Activated CD8-positive, alpha-beta T cell treated with anti-CD3 and anti-CD28 coated beads for 36 hours (primary cell): ENCODE data around the gene PRIMPOL. TPM values are rescaled to one million over a fixed set of nuclear protein-coding genes. Genes with fewer than 3 reads are reported as not detected.

Source experiments
- ATAC-seq: fragments of 200-7000 bp; cut with Tn5 transposase; one replicate; pipeline ENCODE4 v1.10.0; 2021; ENCODE audit warnings: mild to moderate bottlenecking, moderate library complexity
- CTCF ChIA-PET: fragments of 350-600 bp; sonication (Branson Sonifier 250); formaldehyde crosslinking; loops from one replicate; lab custom pipeline; 2021; ENCODE audit warnings: antibody characterized with exemption; lab: Charles Lee
- POLR2A ChIA-PET: fragments of 350-600 bp; sonication (Branson Sonifier 250); formaldehyde crosslinking; loops from one replicate; lab custom pipeline; 2021; ENCODE audit warnings: antibody characterized with exemption; lab: Charles Lee
- DNase-seq: peaks from one replicate; pipeline ENCODE4 v3.0.0-alpha.2; 2020
- H3K27ac Mint-ChIP-seq: one replicate; pipeline ENCODE4 v1.8.0; 2021; ENCODE audit warnings: mild to moderate bottlenecking, mixed read lengths
- H3K27me3 Mint-ChIP-seq: one replicate; pipeline ENCODE4 v1.8.0; 2021; ENCODE audit warnings: mixed read lengths
- H3K36me3 Mint-ChIP-seq: one replicate; pipeline ENCODE4 v1.8.0; 2021; ENCODE audit warnings: low read depth, mixed read lengths
- H3K4me1 Mint-ChIP-seq: one replicate; pipeline ENCODE4 v1.8.0; 2021; ENCODE audit warnings: low read depth, mixed read lengths
- H3K4me3 Mint-ChIP-seq: one replicate; pipeline ENCODE4 v1.8.0; 2021; ENCODE audit warnings: mild to moderate bottlenecking, moderate library complexity, mixed read lengths
- H3K9me3 Mint-ChIP-seq: one replicate; pipeline ENCODE4 v1.8.0; 2021; ENCODE audit warnings: mixed read lengths
- CTCF ChIP-seq: fragments of 200-600 bp; IDR thresholded peaks from one replicate; pipeline ENCODE4 v1.8.0; 2022; ENCODE audit warnings: antibody characterized with exemption, mild to moderate bottlenecking
- intact Hi-C: fragments of 100-400 bp; cut with micrococcal nuclease; formaldehyde crosslinking; loops from one replicate; pipeline ENCODE4 v1.10.0; 2022
- total RNA-seq, 2 experiments: library from RNA; stranded (reverse); gene quantifications; one replicate each; pipeline ENCODE4 v1.2.3, GENCODE V29; 2021

PRIMPOL gene
- total RNA-seq, 2 experiments from 2014 or later: 16.9 to 17.3 TPM

- intact Hi-C loops: loop anchor here (5.0 kb wide), 3 partner anchors 85 to 175 kb away; partner anchors contain the start of genes CENPU and IRF2
- DNase-seq (no peak), ATAC-seq (no peak)
- Mint-ChIP-seq H3K4me1 (peaks cover 61% of the 10 kb centered on the region), H3K9me3 (no peaks in the 10 kb centered on the region), H3K27me3 (no peaks in the 10 kb centered on the region), H3K27ac (peak overlapping the region; percentile 92), H3K4me3 (peak overlapping the region; percentile 94), H3K36me3 (peaks cover 55% of the 10 kb centered on the region)
- ChIA-PET POLR2A (interaction anchor here (0.9 to 4.3 kb wide), 5 partner anchors 8 to 365 kb away, joined by 3 to 34 read pairs (median 4); partner anchors contain the start of gene CENPU), CTCF (interaction anchor here (0.8 to 4.4 kb wide), 2 partner anchors 15 to 383 kb away, joined by 4 to 22 read pairs; no protein-coding TSS in a partner anchor)
- TF ChIP-seq CTCF: no peak
Measured at GRCh38 chr4:184647266-184648053, 2.1 kb upstream of the PRIMPOL start.

DNA sequence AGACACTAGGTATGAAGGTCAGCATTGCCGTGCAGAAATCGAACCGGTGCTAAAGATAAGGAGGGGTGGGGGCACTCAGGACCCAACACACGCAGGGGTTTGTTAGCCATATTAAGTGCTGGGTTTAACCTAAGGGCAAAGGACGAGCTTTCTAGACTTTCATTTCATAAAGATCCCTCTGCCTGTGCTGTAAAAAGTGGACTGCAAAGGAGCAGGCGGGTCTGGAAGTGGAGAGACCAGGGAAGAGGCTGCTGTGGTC lies 1.6 kb upstream of the PRIMPOL start:
- H3K9me3 Mint-ChIP-seq: no peaks in the 10 kb centered on the region
- no peaks in the 10 kb centered on the region for H3K27me3 Mint-ChIP-seq
- intact Hi-C loops: loop anchor here (5.0 kb wide), 3 partner anchors 84 to 176 kb away; partner anchors contain the start of genes CENPU and IRF2
- H3K36me3 Mint-ChIP-seq: peaks cover 52% of the 10 kb centered on the region
- no peak for ATAC-seq
- ChIA-PET CTCF (interaction anchor here (0.8 to 4.4 kb wide), 3 partner anchors 14 to 383 kb away, joined by 3 to 22 read pairs (median 4); no protein-coding TSS in a partner anchor), POLR2A (interaction anchor here (0.9 to 4.3 kb wide), 8 partner anchors 9 to 384 kb away, joined by 3 to 34 read pairs (median 5); partner anchors contain the start of gene CENPU)
- TF ChIP-seq CTCF: no peak
- peaks cover 56% of the 10 kb centered on the region for H3K4me1 Mint-ChIP-seq
- DNase-seq: no peak
- H3K4me3 Mint-ChIP-seq: peak overlapping the region; percentile 94
- H3K27ac Mint-ChIP-seq: peak overlapping the region; percentile 92

DNA sequence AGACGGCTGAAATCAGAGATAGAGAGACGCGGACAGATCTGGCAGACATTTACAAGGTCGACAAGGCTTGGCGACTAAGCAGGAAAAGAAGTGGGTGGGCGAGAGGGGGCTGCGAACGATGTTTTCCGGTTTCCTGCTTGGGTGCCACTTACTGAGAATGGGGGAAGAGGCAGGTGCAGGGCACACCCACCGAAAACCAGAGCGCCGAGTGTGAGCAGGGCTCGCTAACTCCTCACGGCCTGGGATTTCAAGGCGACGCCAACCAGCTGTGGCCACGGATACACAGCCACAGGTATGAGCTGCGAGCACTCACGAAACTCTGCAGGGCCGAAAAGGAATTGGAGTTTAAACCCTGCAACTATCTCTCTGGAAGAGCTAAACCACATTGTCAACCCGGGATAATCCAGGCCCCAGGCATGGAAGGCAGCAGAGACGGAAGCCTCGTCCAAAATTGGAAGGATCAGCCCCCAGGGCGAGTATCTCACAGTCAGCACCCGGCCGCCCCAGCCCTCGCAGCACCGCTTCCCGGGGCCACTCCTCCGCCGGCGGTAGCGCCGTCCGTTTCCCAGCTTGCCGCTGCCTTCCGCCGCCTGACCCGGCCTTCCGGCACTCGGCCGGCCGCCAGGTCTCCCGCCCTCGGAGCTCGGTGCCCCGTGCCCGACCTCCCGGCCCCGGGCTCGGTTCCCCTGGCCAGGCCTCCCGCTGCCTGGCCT lies 1.1 kb upstream of the PRIMPOL start:
- no peaks in the 10 kb centered on the region for H3K9me3 Mint-ChIP-seq
- peaks cover 53% of the 10 kb centered on the region for H3K4me1 Mint-ChIP-seq
- peak overlapping the region; percentile 92 for H3K27ac Mint-ChIP-seq
- no peak for TF ChIP-seq CTCF
- ChIA-PET POLR2A (interaction anchor here (0.6 to 4.3 kb wide), 11 partner anchors 13 to 384 kb away, joined by 3 to 34 read pairs (median 5); partner anchors contain the start of genes CENPU and IRF2), CTCF (interaction anchor here (0.7 to 4.4 kb wide), 4 partner anchors 14 to 384 kb away, joined by 3 to 22 read pairs (median 4); partner anchors contain the start of gene CENPU)
- no peaks in the 10 kb centered on the region for H3K27me3 Mint-ChIP-seq
- H3K4me3 Mint-ChIP-seq: peak overlapping the region; percentile 94
- peak; percentile 76 for DNase-seq
- ATAC-seq: peak; percentile 26
- intact Hi-C loops: loop anchor here (5.0 kb wide), 3 partner anchors 84 to 176 kb away; partner anchors contain the start of genes CENPU and IRF2
- H3K36me3 Mint-ChIP-seq: peaks cover 49% of the 10 kb centered on the region

DNA sequence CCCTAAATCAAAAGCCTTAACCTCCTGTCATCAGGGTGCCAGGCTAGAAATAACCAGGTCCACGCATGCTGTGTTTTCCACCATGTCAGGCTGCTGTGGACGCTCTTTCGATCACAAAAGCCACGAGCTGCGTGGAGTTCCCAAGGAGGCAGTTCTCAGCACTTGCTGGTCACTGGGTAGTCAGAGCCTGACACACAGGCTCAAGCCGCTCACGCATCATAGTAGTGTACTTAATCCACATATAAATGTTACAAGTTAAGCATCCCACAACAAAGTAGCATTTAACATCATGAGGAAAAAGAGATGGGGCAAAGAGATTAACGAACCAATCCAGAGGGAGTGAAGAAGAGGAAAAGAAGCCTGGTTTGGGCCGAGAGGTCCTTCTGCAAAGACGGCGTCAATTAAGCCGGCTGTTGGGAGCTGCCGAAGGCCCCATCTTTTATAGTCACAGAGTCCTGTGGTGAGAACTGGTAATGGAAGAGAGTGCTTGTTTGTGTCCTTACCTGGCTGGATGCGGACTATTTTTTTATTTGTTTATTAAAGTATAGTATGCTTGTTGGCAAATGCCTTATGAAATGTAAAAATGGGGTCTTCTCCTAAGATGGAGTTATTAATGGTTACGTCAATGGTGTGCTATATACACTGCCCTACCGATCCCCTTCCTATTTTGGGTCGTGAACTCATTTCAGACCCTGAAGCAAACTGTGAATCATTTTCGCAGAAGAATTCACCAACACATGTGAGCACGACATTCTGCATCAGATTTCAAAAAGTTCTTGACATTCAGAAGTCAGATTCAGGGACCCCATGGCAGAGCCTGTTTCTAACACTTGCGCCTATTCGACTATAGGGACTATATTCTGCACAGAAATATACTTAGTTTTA lies 675 bp downstream of the PRIMPOL start:
- CTCF ChIA-PET: interaction anchor here (0.8 to 4.4 kb wide), 4 partner anchors 12 to 385 kb away, joined by 3 to 22 read pairs (median 3); no protein-coding TSS in a partner anchor

More for the DNA sequence above, 675 bp downstream of the PRIMPOL start:
- ATAC-seq (peak; percentile 3), DNase-seq (peak; percentile 33)
- Mint-ChIP-seq H3K4me1 (peaks cover 40% of the 10 kb centered on the region), H3K36me3 (peaks cover 43% of the 10 kb centered on the region), H3K9me3 (no peaks in the 10 kb centered on the region), H3K27me3 (no peaks in the 10 kb centered on the region), H3K4me3 (peak overlapping the region; percentile 94), H3K27ac (peak overlapping the region; percentile 86)
- TF ChIP-seq CTCF: no peak
- intact Hi-C loops: loop anchor here (5.0 kb wide), 3 partner anchors 82 to 178 kb away; partner anchors contain the start of genes CENPU and IRF2
- POLR2A ChIA-PET: interaction anchor here (0.7 to 4.3 kb wide), 6 partner anchors 9 to 384 kb away, joined by 3 to 34 read pairs (median 5); partner anchors contain the start of genes CENPU and IRF2
